Fibroblast of skin of right quadriceps (primary cell): ENCODE data around the gene FOXO6.

ENCODE experiments used
- DNase-seq: peaks from one replicate; pipeline ENCODE4 v3.0.0-alpha.2; 2013

Gene FOXO6

DNA sequence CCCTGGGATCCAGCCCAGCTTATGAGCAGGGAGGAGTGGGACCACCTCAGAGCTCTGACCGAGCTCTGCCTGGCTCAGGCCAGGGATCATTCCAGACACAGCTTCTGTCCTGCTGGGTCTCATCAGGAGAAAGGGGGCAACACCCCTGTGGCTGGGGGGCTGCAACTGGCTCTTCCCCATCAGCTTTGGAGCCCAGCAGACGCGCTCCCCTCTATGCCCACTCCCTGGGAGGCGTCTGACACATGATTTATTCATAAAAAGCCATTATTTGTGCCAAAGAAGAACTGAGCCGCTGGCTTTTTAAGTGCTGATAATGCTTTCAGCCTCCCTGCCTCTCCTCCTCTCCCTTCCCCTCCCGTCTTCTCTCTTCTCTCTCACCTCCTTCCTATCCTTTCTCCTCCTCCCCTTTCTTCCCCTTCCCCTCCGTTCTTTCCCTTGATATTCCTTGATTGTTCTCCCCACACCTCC, 25.0 kb downstream of the FOXO6 start:
- DNase-seq = no peak

DNA sequence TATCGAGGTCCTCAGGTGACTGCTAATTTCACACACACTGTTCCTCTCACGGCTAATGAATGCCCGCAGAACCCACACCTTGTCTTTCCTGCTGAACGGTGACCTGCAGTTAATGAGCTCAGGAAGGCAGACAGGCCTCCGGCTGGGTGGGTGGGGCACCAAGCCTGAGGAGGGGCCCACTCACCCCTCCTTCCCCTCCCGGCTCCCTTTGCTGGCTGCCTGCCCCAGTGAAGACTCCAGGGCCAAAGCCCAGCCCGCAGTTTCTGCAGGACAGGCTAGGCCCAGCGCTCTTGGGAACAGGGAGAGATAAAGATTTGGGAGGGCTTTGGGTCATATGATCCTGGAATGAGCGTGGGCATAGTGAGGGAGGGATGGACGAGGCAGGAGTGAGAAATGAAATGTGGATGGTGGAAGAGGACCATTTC, 26.4 kb downstream of the FOXO6 start:
- DNase-seq = peak; percentile 53

DNA sequence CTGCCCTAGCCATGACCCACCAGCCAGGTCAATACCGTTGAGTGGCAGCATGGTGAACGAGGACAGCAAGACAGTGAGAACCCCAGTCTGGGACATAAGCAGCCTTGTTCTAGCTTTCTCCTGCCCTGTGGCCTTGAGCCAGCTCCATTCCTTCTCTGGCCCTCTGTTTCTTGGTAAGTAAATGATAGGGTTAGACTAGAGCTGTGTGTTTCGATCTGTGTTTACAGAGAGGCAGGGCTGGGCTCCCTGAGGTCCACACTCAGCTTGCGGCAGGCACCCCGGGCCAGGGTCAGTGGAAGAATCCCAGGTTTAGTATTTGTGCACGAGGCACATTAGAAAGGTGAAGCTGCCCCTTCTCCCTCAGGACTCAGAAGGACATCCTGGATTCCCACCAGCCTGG, 27.3 kb downstream of the FOXO6 start:
- DNase-seq = no peak

DNA sequence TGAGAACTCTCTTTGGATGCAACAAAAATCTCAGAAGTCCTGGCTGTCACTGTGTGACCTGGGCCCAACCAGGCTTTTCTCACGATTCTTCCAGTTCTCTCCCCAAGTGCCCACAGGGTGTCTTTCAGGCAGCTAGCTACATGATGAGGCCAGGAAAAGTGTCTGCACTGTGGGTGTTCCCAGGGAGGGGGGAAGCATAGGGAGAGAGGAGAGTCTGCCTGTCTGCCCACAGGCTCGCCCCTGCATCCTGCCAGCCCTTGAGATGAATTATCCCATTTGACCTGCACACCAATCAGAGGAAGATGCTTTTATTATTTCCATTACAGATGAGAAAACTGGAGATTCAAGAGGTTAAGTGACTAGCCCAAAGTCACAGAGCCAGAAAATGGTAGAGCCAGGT, 27.8 kb downstream of the FOXO6 start:
- no peak for DNase-seq

DNA sequence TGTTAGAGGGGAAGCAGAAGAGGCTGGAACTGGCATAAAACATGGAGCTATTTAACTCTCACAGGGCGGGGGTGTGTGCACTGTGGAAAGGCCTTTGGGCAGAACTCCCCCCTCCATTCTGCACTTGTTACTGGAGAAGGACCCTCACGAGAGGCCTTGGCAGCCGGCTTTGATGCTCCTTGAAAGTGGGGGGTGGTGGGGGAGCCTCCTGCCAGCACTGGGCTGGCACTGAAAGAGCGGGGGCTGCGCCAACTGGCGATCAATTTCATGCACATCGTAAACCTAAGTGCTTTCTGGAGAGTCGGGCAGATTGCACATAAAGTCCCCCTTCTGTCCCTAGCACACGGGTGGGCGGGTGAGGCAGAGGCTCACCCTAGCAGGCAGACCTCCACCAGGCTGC, 28.9 kb downstream of the FOXO6 start:
- DNase-seq = no peak

DNA sequence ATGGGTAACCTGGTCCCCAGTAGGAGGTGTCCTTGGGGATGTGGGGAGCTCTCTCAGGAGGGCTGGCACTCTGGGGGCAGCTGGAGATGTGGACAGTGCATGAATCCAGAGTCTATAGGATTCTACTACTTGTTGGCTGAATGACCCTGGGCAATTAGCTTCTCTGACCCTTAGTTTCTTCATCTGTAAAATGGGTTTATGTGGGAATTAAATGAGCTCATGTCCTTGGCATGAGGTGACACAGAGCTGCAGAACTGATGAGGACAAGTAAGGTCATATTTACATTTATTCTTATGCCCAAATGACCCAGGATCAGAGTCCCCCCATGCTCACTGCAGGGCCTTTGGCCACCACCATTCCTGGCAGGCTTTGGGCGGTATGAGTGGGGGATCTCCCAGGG, 29.3 kb downstream of the FOXO6 start:
- DNase-seq = no peak

DNA sequence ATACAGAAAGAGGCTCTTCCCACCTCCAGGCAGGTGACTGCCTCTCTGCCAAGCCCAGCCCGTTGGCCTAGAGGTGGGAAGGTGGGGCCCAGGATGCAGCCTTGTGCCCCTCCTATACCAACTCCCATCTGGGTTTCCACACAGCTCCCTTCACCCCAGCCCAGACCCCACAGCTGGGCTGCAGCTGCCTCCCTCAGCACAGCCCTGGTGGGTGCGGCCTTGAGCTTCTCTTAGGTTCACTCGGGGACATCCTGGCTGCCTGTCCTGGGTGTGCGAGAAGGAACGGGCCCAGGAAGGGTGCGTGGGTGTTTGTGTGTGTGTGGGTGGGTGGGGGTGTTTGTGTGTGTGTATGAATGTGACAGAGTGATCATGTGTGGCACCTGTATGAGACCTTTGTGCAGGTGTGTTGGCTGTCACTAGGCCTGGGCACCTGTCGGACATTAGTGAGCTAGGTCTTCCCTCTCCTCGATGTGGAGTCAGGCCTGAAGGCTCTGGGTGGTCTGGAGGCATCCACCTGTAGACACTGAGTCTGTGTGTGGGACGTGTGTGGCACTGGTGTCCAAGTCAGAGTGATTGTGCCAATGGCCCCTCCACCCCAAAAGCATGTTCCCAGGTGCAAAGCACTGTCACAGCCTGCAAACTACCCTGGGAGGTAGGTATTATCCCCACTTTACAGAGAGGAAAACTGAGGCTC, 30.7 kb downstream of the FOXO6 start:
- DNase-seq = no peak

DNA sequence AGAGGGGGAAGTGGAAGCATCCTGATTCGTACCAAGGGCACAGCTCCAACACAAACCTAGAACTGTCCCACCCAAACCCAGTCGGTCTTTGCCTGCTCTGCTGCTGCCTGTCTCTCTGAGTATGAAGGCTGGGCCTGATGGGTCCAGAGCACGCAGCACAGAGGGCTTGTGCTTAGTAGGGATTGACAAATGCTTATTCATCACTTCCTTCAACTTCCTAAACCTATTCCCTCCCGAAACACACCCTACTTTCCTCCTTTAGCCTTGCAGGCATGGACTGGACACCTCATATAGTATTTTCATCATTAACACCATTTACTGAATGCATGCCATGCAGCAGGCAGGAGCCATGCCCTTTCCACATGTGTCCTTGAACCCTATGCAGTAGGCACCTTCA, 31.3 kb downstream of the FOXO6 start:
- no peak for DNase-seq

DNA sequence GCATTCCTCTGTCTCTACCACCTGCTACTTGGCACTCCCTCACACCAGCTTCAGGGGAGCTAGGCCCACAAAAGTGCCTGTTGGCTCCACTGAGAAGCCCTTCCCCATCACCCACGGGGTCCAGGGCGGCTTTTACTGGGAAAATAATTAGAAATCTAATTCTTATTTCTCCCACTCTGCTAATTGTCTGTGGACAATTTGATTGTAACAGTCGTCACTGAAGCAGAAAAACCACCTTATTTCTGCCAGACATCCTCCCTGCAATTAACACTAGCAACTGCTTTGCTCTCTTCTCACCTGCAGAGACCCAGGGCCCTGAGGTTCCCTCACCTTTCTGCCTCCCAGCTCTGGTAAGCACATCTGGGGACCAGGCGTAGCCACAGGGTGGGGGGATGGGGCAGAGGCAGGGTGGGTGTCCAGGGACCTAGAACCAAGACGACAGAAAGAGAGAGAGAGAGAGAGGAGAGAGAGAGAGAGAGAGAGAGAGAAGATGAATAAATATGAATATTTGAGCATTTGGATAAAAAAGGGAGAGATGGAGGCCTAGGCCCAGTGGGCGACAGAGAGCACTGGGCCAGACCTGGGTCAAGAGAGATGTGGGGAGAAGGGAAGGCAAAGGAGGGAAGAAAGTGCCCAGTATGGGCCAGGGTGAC, 32.6 kb downstream of the FOXO6 start:
- DNase-seq = no peak

DNA sequence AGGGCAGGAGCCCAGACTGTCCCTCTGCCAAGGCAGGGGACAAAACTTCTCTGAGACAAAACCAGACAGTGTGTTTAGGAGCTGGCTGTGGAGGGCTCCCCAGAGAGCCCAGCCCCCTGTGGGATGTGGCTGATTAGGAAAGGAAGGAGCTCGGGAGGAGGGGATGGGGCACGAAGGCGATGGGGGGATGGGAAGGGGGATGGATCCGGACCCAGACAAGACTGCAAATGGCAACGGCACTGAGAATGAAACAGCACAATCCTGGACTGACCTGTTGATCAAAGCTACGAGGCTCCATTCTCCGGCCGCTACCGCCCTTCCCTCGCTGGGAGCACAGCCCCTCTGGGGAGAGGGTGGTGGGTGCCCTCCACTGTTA, 33.1 kb downstream of the FOXO6 start:
- DNase-seq = no peak

DNA sequence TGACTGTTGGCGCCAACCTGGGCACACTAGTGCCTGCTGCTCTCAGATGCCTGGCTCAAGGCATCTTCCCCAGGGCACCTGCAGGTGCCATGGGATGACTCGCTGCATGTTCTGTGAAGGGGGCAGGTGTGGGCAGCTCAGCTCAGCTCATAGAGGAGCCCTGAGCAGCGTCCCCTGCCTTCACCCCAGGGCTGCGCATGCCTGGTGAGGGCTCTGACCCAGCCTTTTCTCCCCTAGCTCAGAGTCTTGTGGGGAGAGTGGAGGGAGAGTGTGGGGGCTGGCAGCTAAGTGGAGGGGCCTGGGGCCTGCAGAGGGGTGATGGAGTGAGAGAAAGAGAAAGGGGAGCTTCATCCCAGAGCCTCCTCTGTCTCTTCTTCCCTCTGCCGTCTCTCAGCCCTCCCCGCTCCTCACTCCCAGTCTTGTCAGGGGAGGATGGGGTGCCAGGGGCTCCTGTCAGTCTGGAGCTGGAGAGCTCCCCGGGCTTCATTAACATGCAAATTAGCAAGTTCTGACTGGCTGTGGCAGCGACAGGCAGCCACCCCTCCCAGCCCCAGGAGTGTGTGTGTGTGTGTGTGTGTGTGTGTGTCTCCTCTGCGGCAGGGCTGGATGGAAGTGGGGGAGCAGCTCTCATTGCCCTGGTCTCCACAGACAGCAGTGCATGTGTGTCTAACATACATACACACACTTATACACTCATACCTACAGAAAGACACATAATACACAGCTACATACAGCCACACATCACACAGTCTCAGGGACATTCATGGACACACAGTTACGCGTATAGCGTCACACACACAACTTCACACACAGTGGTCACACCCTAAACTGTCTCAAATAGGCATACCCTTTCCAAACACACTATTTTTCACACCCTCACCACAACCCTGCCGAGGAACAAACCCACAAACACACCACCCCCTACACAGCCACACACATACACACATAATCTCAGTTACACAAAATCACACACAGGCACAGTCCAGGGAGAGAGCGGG, 34.0 kb downstream of the FOXO6 start:
- DNase-seq = peak; percentile 26

DNA sequence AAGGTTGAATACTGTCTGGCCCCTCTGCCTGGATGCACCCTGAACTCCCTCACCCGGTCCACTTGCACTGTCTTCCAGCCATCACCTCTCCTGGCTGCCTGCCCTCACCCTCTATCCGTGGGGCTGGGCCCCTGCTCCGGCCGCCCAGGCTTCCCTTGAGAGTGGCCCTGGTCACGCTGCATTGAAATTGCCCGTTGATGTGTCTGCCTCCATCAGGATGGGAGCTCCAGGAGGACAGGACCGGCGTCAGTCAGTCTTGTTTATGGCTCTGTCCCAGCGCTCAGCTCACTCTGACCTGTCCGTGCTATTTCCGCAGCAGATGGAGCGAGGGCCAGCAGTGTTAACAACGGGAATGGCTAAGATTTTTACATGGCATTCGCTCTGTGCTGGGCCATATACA, 34.9 kb downstream of the FOXO6 start:
- DNase-seq = no peak

DNA sequence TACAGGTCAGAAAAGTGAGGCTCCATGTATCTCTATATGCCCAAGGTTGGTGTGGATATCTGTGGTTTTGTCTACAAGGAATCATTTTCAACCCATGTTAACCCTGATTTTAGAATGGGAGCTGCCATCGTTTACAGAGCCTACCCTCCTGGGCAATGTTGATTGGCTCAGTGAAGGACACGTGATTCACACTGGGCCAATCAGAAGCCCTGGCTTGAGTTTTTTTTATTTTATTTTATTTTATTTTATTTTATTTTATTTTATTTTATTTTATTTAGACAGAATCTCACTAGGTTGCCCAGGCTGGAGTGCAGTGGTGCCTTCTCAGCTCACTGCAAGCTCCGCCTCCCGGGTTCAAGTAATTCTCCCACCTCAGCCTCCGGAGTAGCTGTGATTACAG, 35.8 kb downstream of the FOXO6 start:
- no peak for DNase-seq

DNA sequence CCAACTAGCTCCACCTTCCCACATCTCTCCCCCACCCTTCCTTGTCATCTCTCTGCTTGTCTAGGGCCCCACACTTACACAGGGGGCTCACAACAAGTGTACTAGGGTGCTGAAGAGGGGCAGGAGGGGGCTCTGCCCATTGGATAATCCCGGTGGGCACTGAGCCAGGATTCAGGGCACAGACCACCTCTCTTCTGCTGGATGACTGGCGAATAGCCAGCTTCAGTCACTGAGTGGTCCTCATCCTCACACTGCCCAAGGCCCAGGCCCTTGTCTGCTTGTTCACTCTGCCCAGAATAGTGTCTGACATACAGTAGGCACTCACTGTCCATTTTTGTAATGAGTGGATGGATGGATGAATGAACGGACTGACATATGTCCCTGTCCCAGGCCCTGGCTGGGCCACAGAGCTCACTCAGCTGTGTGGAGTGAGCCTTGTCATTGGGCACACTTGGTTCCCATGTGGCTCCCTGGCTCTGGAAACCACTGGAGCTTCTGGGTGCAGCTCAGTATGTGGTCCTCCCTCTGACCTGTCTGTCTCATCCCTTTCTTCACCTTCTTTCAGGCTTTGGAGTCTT, 36.6 kb downstream of the FOXO6 start:
- no peak for DNase-seq

DNA sequence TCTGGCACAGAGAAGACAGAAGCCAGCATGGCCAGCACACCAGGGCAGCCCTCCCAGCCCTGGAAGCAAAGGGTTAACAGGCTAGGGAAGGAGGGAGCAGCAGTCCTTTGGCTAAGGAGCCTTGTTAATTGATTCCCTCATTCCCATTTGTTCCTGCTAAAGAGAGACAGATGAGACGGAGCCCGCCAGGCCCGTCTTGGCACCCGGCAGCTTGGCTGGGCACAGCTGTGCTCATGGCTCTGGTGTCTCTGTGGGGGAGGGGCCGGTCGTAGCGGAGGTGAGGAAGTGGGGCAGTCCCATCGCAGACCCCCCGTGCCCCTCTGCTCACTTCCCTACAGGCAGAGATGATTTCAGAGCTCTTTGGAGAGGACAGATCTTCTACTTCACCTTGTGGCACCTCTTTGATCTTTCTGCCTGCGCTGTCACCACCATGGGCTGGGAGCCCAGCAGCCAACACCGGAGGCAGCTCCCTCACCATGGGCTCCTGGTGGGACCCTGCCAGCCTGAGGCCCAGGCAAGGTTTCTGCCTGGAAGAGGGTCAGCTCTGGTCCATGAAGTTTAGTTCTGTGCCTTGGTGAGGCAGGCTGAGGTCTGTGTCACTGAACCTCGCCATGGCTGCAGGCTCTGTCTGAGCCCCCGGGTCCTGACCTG, 38.0 kb downstream of the FOXO6 start:
- DNase-seq = no peak

DNA sequence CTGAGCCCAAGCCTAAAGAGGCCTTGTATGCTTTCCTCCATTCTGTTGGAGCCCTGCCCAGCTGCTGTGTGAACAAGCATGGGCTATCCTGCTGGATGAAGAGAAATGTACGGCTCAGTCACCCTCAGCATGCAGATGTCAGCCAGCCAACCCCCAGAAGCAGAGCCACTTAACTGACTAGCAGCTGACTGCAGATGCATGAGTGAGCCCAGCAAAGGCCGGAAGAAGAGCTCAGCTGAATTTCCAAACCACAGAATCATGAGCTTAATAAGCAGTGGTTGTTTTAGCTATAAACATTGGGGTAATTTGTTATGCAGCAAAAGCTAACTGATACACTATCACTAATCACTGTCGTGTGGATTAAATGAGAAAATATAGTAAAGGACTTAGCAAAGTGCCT, 39.0 kb downstream of the FOXO6 start:
- no peak for DNase-seq

DNA sequence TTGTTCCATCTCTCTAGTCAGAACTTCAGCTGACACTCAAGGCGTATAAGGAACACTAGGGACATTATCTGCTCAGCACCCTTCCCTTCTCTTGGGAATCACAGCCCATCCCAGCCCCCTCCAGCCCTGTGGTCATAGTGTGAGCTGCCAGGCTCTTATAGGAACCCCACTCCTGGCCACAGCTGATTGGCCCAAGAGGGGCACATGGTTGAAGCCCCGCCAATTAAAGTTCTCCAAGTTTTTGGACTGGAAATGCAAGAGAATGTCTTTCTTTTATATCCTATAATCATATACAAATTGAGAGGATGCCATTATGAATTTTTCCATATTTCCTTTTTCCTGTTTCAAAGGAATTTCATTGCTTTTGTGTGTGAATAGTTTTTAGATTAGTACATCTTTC, 40.7 kb downstream of the FOXO6 start:
- no peak for DNase-seq

DNA sequence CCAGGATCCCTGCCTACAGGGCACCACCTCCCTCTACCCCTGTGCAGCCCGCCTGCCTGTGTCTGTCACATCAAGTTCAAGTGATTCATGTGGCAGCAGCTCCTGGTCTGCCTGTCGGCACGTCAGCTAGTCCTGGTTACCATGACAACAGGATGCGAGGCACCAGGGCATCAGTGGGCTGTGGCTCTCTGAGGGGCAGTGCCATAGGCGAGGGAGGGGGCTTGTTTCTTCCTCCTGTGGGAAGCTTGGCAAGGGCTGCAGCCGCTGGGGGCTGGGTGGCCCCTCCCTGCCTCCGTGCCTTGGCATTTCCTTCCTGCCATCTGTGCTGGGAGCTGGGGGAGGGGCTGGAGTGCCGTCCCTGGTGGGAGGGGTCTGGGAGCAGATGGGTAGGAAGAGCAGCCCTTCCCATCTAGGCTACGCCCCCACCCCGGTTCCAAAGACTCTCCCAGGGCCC, 43.1 kb downstream of the FOXO6 start:
- DNase-seq = peak; percentile 32

DNA sequence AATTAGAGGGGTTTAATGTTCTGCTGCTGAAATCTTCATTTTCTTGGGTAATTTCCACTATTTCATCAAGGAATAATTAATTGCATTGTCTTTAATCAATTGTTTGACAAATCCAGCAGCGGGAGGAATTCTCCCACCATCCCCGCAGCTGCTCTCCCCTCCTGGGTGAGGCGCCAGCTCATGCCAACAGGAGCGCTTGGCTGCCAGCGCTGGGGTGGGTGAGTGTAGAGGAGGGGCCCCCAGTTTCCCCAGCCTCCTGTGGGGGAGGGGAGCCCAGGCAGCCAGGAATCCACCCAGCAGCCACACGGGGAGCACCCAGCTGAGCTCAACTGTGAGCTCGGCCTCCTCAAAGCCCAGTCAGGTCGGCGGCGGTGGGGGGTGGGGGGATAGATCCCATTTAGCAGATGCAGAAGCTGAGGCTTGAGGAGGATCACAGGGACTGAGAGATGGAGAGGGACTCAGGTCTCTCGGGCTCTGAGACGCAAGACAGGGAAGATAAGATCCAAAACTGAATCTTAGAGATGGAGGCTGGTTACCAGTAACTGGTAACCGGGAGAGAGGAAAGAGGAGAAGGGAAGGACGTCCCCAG, 46.5 kb downstream of the FOXO6 start:
- no peak for DNase-seq

DNA sequence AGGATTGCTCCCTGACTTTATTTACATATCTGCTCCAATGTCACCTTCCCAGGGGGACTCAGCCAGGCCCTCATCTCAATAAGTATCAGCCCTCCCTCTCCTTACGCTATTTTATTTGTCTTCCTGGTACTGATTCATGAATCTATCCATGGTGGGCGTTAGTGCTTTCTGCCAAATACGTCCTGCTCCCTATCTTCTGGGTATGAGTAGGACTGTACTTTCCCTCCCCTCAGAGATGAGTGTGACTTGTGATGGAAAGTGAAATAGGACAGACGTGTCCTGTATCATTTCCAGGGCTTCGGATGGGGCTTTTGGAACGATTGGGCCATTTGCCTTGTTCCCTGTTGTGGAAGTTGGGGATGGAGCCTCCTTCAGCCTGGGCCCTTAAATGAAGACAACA, 47.5 kb downstream of the FOXO6 start:
- no peak for DNase-seq

DNA sequence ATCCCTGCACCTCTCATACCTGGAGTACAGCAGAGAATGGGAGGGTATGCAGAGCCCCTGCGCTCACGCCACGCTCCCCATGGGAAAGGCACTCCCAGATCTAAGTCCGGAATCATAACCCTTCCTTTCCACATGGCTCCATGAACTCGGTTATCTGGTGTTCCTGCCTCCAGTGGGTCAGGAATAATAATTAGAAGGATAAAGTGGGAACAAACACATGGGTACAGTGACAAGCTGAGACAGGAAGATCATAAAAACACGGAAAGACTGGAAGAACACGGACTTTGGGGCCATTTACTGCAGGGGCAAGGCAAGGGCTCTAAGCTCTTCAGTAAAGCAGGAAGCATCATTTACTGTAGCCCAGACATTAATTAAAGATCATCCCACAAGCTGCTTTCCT, 48.6 kb downstream of the FOXO6 start:
- no peak for DNase-seq

DNA sequence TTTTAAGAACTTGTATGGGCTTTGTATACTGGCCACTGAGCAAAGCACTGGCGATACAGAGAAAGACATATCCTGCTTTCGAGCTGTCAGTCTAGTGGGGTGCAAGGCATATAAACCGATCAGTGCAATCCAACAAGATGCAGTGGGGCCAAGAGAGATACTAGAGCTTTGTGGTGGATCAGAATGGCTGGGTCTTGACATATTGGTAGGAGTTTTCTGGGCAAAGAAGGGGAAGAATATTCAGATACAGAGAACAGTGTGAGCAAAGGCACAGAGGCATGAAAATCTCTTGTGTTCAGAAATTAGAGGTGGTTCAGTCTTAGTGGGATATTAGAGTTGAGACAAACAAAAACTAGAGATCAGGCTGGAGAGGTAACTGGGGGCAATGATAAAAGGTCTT, 49.2 kb downstream of the FOXO6 start:
- no peak for DNase-seq
